Neural cell (in vitro differentiated cells): ENCODE measurements around the gene INPP5D. TPM values are rescaled to one million over a fixed set of nuclear protein-coding genes. Genes with fewer than 3 reads are reported as not detected.

Experiments used
- H2AFZ ChIP-seq: fragments of 200-600, 300-800 bp; sonication (generic), shearing (Covaris generic); 2 replicates; pipeline ENCODE4 v1.6.0; 2014; ENCODE audit warnings: low read depth, mild to moderate bottlenecking, antibody characterized with exemption, low read length, moderate library complexity
- H3F3A ChIP-seq: fragments of 200-600 bp; shearing (Covaris generic); 2 replicates; pipeline ENCODE4 v1.6.1; 2016; ENCODE audit warnings: mild to moderate bottlenecking, moderate library complexity, mixed read lengths, antibody characterized with exemption, low read length; ENCODE audit not compliant: insufficient read depth, poor library complexity, severe bottlenecking
- H3K27ac ChIP-seq: fragments of 200-600, 300-800 bp; sonication (generic), shearing (Covaris generic); 2 replicates; pipeline ENCODE4 v1.5.1; 2014; ENCODE audit warnings: mild to moderate bottlenecking, low read length, moderate library complexity
- H3K27me3 ChIP-seq: fragments of 300-800, 200-600 bp; sonication (generic), shearing (Covaris generic); 2 replicates; pipeline ENCODE4 v1.6.0; 2014; ENCODE audit warnings: mild to moderate bottlenecking, low read depth, low read length, moderate library complexity; ENCODE audit not compliant: insufficient read depth
- H3K36me3 ChIP-seq: fragments of 300-800, 200-600 bp; sonication (generic), shearing (Covaris generic); 2 replicates; pipeline ENCODE4 v1.5.1; 2014; ENCODE audit warnings: mild to moderate bottlenecking, antibody characterized with exemption, low read length, moderate library complexity; ENCODE audit not compliant: insufficient read depth
- H3K4me2 ChIP-seq: fragments of 300-800, 200-600 bp; sonication (generic), shearing (Covaris generic); 2 replicates; pipeline ENCODE4 v1.6.0; 2014; ENCODE audit warnings: mild to moderate bottlenecking, low read length
- H3K4me3 ChIP-seq: fragments of 300-800, 200-600 bp; sonication (generic), shearing (Covaris generic); 2 replicates; pipeline ENCODE4 v1.5.1; 2014; ENCODE audit warnings: mild to moderate bottlenecking, low read length, moderate library complexity
- H3K79me2 ChIP-seq: fragments of 200-600 bp; shearing (Covaris generic); replicated peaks from 2 replicates; pipeline ENCODE4 v1.6.0; 2014; ENCODE audit warnings: mild to moderate bottlenecking, low read length, moderate library complexity; ENCODE audit not compliant: insufficient read depth
- H3K9ac ChIP-seq: fragments of 300-800, 200-600 bp; sonication (generic), shearing (Covaris generic); 2 replicates; pipeline ENCODE4 v1.6.1; 2016; ENCODE audit warnings: mild to moderate bottlenecking, low read length, mixed read lengths
- H3K9me2 ChIP-seq: fragments of 200-600 bp; shearing (Covaris generic); 2 replicates; pipeline ENCODE4 v1.6.1; 2016; ENCODE audit warnings: mild to moderate bottlenecking, low read length, mixed read lengths; ENCODE audit not compliant: insufficient read depth
- H3K9me3 ChIP-seq: fragments of 200-600, 300-800 bp; sonication (generic), shearing (Covaris generic); 2 replicates; pipeline ENCODE4 v1.6.1; 2016; ENCODE audit warnings: mild to moderate bottlenecking, mixed run types, low read length, moderate library complexity, mixed read lengths
- H4K20me1 ChIP-seq: fragments of 200-600 bp; shearing (Covaris generic); 2 replicates; pipeline ENCODE4 v1.6.1; 2016; ENCODE audit warnings: mild to moderate bottlenecking, mixed run types; ENCODE audit not compliant: insufficient read depth
- EP300 ChIP-seq: fragments of 450-650 bp; conservative IDR thresholded peaks from 2 replicates; pipeline ENCODE4 v1.6.1; 2014; ENCODE audit warnings: antibody characterized with exemption, mild to moderate bottlenecking, moderate library complexity; ENCODE audit not compliant: poor library complexity, severe bottlenecking
- EZH2 ChIP-seq: fragments of 200-600, 300-800 bp; shearing (Covaris generic), sonication (generic); IDR thresholded peaks from 2 replicates; pipeline ENCODE4 v1.6.1; 2014; ENCODE audit warnings: antibody characterized with exemption, low read length, borderline replicate concordance, mild to moderate bottlenecking; ENCODE audit not compliant: insufficient read depth, poor library complexity, severe bottlenecking
- MXI1 ChIP-seq: fragments of 450-650 bp; conservative IDR thresholded peaks from 2 replicates; pipeline ENCODE4 v1.6.1; 2014; ENCODE audit warnings: antibody characterized with exemption, mild to moderate bottlenecking; ENCODE audit not compliant: poor library complexity, severe bottlenecking
- POLR2AphosphoS5 ChIP-seq: IDR thresholded peaks from 2 replicates; pipeline ENCODE4 v1.6.1; 2012
- RAD21 ChIP-seq: fragments of 450-650 bp; conservative IDR thresholded peaks from 2 replicates; pipeline ENCODE4 v1.6.1; 2014; ENCODE audit warnings: antibody characterized with exemption, mild to moderate bottlenecking, moderate library complexity
- SMC3 ChIP-seq: fragments of 450-650 bp; conservative IDR thresholded peaks from 2 replicates; pipeline ENCODE4 v1.6.1; 2014; ENCODE audit warnings: antibody characterized with exemption, mild to moderate bottlenecking, moderate library complexity; ENCODE audit not compliant: poor library complexity
- TAF1 ChIP-seq: IDR thresholded peaks from 2 replicates; pipeline ENCODE4 v1.6.1; 2012; ENCODE audit warnings: low read depth
- polyA plus RNA-seq: library from polyadenylated mRNA; depleted of rRNA; stranded (reverse); fragments of >200 nt; gene quantifications from 2 replicates; pipeline ENCODE4 v1.2.3, GENCODE V29; 2014
- TF ChIP-seq, protein P1 (sequence below): fragments of 450-650 bp; IDR thresholded peaks from 2 replicates; pipeline ENCODE4 v1.5.1; 2014; ENCODE audit warnings: antibody characterized with exemption, mild to moderate bottlenecking, moderate library complexity; ENCODE audit not compliant: poor library complexity, severe bottlenecking
- TF ChIP-seq, protein P2 (sequence below): IDR thresholded peaks from 2 replicates; pipeline ENCODE4 v1.6.1; 2012; ENCODE audit warnings: borderline replicate concordance

The INPP5D gene
- polyA plus RNA-seq, 1 donor from 2014 or later = not detected

DNA sequence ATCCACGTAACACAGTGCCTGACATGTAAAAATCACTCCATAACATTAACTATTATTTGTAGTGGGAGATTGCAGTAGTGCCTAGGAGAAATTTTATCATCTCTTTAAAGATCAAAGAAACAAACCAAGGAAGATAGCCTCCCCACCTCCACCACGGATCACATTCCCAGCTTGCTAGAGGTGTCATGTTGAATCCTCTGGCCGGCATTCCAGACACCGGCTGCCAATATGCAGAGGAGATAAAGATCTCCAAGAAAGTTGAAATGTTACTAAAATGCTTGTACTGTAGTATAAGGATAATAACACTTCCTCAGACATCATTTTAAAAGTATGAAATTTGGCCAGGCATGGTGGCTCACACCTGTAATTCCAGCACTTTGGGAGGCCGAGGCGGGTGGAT lies 185.3 kb downstream of the INPP5D start:
- TF ChIP-seq POLR2AphosphoS5 (no peak), RAD21 (no peak), MXI1 (no peak), TAF1 (no peak), SMC3 (no peak), EZH2 (no peak), EP300 (no peak)
- TF ChIP-seq, protein P1, sequence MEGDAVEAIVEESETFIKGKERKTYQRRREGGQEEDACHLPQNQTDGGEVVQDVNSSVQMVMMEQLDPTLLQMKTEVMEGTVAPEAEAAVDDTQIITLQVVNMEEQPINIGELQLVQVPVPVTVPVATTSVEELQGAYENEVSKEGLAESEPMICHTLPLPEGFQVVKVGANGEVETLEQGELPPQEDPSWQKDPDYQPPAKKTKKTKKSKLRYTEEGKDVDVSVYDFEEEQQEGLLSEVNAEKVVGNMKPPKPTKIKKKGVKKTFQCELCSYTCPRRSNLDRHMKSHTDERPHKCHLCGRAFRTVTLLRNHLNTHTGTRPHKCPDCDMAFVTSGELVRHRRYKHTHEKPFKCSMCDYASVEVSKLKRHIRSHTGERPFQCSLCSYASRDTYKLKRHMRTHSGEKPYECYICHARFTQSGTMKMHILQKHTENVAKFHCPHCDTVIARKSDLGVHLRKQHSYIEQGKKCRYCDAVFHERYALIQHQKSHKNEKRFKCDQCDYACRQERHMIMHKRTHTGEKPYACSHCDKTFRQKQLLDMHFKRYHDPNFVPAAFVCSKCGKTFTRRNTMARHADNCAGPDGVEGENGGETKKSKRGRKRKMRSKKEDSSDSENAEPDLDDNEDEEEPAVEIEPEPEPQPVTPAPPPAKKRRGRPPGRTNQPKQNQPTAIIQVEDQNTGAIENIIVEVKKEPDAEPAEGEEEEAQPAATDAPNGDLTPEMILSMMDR = no peak
- TF ChIP-seq, protein P2, sequence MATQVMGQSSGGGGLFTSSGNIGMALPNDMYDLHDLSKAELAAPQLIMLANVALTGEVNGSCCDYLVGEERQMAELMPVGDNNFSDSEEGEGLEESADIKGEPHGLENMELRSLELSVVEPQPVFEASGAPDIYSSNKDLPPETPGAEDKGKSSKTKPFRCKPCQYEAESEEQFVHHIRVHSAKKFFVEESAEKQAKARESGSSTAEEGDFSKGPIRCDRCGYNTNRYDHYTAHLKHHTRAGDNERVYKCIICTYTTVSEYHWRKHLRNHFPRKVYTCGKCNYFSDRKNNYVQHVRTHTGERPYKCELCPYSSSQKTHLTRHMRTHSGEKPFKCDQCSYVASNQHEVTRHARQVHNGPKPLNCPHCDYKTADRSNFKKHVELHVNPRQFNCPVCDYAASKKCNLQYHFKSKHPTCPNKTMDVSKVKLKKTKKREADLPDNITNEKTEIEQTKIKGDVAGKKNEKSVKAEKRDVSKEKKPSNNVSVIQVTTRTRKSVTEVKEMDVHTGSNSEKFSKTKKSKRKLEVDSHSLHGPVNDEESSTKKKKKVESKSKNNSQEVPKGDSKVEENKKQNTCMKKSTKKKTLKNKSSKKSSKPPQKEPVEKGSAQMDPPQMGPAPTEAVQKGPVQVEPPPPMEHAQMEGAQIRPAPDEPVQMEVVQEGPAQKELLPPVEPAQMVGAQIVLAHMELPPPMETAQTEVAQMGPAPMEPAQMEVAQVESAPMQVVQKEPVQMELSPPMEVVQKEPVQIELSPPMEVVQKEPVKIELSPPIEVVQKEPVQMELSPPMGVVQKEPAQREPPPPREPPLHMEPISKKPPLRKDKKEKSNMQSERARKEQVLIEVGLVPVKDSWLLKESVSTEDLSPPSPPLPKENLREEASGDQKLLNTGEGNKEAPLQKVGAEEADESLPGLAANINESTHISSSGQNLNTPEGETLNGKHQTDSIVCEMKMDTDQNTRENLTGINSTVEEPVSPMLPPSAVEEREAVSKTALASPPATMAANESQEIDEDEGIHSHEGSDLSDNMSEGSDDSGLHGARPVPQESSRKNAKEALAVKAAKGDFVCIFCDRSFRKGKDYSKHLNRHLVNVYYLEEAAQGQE = no peak
- H3K79me2 ChIP-seq = no peaks in the 10 kb centered on the region
- H3K9ac ChIP-seq = no peak overlapping the region
- H3K36me3 ChIP-seq = no peaks in the 10 kb centered on the region
- H2AFZ ChIP-seq = no peak overlapping the region
- H3F3A ChIP-seq = no peaks in the 10 kb centered on the region
- H3K27me3 ChIP-seq = no peaks in the 10 kb centered on the region
- no peaks in the 10 kb centered on the region for H3K9me2 ChIP-seq
- H3K4me2 ChIP-seq = no peak overlapping the region
- no peaks in the 10 kb centered on the region for H3K9me3 ChIP-seq
- H3K4me3 ChIP-seq = no peak overlapping the region
- no peaks in the 10 kb centered on the region for H4K20me1 ChIP-seq
- H3K27ac ChIP-seq = no peak overlapping the region

DNA sequence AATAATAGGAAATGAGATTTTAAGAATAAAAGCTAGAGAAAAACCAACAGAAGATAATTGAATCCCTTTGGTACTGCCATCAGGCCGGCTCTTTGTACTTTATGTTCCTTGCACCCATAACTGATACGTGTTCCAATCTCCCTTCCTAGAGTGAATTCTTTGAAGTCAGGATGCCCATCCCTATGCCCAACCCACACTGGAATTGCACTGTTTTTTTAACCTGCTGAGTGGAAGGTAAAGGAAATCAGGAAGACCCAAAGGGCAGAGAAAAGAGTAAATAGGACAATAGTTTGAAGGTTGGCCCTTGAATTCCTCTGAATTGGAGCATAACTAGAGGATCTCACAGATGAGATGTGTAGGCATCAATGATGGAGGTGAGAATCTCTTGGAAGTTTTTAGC lies 187.0 kb downstream of the INPP5D start:
- Histone ChIP-seq H3K4me3 (no peak overlapping the region), H3K9me3 (no peaks in the 10 kb centered on the region), H3K36me3 (no peaks in the 10 kb centered on the region), H3K9ac (no peak overlapping the region), H3K79me2 (no peaks in the 10 kb centered on the region), H3F3A (no peaks in the 10 kb centered on the region), H3K27me3 (no peaks in the 10 kb centered on the region), H4K20me1 (no peaks in the 10 kb centered on the region), H3K4me2 (no peak overlapping the region), H3K27ac (no peak overlapping the region), H3K9me2 (no peaks in the 10 kb centered on the region), H2AFZ (no peak overlapping the region)
- TF ChIP-seq, protein P2 = no peak
- no peak for TF ChIP-seq SMC3
- TF ChIP-seq TAF1 = no peak
- no peak for TF ChIP-seq EP300
